T-helper 1 cell (primary cell): ENCODE data around the gene TBC1D9.
"Not testable (repeated sequence)": the region's sequence is repeated elsewhere in the genome, so short reads cannot be mapped to it uniquely, and the experiment has no call there.

Experiments used
- DNase-seq, 5 donors: peaks; one replicate each; pipeline ENCODE4 v3.0.0-alpha.2; 2012 to 2020

TBC1D9 gene

DNA sequence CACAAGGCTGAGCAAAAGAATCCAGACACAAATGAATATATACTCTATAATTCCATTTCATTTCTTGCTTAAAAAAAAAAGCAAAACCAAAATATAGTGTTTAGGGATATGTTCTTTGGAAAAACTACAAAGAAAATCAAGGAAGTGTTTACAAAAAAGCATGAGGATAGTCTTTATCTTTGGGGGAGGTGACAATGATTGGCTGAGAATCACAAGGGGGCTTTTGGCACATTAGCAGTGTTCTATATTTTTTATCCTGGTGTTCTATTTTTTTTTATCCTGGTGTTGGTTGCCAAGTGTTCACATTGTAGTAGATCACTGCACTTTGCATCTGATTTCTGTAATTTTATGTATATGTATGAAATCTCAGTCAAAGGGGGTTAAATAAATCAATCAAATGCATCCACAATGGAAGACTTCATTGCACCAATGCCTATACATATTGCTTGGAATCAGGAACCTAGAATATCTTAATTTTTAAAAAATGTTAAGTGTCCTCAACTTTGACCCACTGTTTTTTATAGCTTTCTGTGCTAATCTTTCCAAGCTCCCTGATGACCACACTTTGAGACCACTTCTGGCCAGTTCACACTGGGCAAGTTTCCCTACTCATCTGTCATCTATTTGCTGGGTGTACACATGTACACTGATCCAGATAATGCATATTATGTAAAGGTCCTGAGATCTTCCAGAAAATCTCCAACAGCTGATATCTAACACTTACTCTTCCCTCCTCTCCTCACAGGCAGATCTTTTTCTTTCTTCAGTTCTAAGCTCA, 3.7 kb downstream of the TBC1D9 start:
- no peak for DNase-seq

- DNase-seq: no peak
Observed at GRCh38 chr4:140750470-140750869, 5.7 kb downstream of the TBC1D9 start.

- no peak for DNase-seq
Observed at GRCh38 chr4:140748171-140748570, 8.0 kb downstream of the TBC1D9 start.

- not testable (repeated sequence) for DNase-seq
Observed at GRCh38 chr4:140746546-140746945, 9.6 kb downstream of the TBC1D9 start.

DNA sequence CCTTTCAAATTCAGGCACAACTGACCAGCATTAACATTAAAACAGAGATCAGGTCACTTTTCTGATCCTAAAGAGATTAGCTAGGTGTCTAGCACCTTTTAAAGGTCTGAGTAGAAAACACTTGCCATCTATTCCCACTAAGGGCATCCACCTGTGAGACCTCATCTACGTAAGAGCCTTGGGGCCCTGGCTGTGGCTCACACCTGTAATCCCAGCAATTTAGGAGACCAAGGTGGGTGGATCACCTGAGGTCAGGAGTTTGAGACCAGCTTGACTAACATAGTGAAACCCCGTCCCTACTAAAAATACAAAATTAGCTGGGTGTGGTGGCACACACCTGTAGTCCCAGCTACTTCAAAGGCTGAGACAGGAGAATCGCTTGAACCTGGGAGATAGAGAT, 11.8 kb downstream of the TBC1D9 start:
- no peak for DNase-seq

- DNase-seq: no peak
Observed at GRCh38 chr4:140743194-140743931, 12.8 kb downstream of the TBC1D9 start.

DNA sequence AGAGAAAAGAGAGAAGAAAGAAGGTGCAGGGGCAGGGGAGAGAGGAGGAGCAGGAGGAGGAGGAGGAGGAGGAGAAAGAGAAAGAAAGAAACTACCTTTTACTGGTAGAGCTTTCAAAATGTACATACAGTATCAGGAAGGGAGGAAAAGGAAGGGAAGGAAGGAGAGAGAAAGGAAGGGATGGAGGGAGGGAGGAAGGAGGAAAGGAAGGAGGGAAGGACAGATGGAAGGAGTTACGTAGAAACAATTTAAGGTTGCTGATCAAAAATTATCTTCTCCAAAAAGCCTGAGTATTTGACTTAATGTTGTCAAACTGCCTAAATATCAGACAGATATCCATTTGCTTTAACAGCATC, 13.4 kb downstream of the TBC1D9 start:
- no peak for DNase-seq

- no peak for DNase-seq
Observed at GRCh38 chr4:140740906-140741670, 15.1 kb downstream of the TBC1D9 start.

GRCh38 chr4:140740422-140740821, 15.8 kb downstream of the TBC1D9 start:
- no peak for DNase-seq

- no peak for DNase-seq
Observed at GRCh38 chr4:140739971-140740370, 16.2 kb downstream of the TBC1D9 start.

DNA sequence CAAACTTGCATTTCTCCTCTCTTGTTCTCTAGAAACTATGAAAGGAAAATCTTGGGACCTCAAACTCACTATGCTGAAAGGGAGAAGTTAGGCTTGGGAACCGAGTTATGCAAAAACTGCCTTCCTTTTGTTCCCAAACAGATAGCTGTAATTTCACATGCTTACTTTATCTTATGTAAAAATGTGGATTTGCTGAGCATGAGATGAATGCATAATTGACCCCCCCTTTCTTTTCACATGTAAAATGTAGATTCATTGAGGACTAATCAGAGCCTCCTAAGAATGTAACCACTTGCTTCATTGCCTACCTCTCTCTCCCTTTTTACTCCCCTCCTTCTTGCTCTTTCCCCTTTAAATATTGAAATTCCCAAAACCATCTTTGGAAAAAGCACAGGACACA, 18.0 kb downstream of the TBC1D9 start:
- DNase-seq: no peak

- DNase-seq: no peak
Observed at GRCh38 chr4:140736669-140737343, 19.4 kb downstream of the TBC1D9 start.

DNA sequence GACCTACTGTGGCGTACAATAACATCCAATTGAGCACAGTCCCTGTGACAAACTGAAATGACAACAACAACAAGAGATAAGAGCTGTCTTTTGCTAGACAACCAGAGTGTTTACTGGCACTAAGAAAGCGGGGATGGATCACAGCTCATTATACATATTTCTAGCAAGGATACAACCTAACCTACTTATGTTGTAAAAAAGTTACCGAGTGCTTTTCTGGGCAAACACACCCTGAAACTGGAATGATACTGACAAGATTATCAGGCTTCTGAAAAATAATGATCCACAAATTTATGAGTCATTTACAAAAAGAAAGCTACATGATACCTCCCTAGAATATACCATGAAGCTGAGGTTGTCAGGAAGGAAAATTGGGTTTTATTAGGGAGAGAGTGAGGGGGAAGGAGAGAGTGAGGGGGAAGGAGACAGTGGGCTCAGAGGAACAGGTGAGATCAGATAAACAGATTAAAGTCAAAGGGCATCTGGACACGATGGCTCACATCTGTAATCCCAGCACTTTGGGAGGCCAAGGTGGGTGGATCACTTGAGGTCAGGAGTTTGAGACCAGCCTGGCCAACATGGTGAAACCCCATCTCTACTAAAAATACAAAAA, 20.3 kb downstream of the TBC1D9 start:
- no peak for DNase-seq

DNA sequence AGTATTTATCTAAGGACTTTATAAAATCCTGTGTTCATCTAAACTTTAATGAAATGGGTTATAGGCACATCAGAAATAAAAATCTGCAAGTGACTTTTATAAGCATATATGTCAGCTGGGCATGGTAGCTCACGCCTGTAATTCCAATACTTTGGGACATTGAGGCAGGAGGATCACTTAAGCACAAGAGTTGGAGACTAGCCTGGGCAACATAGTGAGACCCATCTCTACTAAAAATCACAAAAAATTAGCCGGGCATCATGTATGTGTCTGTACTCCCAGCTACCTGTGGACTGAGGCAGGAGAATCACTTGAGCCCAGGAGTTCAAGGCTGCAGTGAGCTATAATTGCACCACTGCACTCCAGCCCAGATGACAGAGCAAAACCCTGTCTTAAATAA, 20.9 kb downstream of the TBC1D9 start:
- no peak for DNase-seq

- DNase-seq: no peak
Observed at GRCh38 chr4:140732780-140733179, 23.4 kb downstream of the TBC1D9 start.

DNA sequence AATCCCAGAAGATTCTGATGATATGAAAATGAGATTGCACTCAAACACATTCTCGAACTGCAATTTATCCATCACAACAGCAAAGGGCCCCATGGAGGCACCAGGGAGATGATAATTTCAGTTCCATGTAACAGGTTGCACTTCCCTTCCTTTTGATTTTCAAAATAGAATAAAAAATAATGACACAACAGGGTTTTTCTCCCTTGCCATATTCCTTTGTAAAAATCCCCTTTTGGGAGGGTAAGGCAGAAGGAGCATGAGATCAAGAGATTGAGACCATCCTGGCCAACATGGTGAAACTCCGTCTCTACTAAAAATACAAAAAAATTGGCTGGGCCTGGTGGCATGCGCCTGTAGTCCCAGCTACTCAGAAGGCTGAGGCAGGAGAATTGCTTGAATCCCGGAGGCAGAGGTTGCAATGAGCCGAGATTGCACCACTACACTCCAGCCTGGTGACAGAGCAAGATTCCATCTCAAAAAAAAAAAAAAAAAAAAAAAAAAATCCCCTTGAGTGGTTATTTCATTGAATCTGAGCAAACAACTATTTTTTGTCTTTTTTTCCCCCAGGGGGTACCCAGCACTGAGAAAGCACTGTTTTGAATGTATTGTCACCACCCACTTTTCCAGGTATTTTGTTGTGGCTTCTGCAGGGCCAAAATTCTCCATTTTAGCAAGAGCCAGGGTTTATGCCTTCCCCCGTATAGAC, 26.7 kb downstream of the TBC1D9 start:
- DNase-seq: no peak

DNA sequence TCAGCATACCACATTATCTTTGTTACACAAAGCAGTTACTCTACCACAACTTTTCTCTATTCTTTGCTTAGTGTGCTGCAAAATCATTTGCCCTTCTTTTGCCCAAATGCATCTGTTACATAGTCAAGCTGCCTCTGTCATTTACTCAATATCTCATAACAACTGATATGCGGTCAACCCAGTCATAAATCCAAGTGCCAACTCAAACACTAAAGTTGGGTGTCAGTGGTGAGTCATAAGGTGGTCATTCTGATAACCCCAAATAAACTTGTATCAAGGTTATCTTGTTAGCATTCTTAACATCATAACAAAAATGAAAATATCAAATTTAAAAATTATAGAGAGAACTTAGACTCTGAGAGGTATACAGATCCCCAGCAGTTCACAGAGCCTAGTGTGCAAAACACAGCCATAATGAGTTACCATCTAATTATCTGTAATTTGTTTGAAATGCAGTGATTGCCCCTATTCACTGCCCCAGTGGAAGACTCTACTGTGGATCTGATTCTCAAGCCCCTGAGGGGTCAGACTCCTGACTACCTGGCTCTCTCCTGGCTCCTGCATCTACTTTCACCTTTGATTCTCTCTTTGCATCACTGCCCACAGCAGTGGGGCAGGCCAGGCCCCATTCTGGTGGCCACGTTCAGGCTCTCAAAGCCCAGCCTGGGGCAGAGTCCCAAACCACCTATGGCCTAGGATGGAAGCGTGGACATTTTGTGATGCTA, 29.2 kb downstream of the TBC1D9 start:
- DNase-seq: no peak

DNA sequence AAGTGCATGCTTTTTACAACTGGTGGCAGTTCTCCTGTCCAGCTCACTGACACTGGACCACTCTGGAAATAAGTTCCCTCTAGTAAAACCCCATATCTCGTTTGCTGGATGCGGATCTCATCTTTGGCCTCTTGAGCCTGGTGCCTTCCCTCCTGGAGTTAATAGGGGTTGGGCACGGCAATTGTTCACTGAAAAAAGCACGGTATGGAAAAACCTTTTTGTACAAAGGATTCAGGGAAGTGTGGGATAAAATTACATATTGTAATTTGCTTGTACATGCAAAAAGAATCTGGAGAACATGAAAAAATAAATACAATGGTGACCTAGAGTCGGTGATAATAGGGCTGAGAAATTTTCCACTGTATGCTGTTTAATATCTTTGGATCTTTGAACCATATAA, 30.6 kb downstream of the TBC1D9 start:
- DNase-seq: no peak

- DNase-seq: no peak
Observed at GRCh38 chr4:140724760-140725159, 31.4 kb downstream of the TBC1D9 start.

- no peak for DNase-seq
Observed at GRCh38 chr4:140720387-140721304, 35.5 kb downstream of the TBC1D9 start.
